Stimulated activated CD8-positive, alpha-beta memory T cell treated with anti-CD3 and anti-CD28 coated beads, Interleukin-7, amount 100 ng/mL, for 1 hour (primary cell): ENCODE measurements around the gene C11orf98.
"Not testable (repeated sequence)": the region's sequence is repeated elsewhere in the genome, so short reads cannot be mapped to it uniquely, and the experiment has no call there.

ENCODE experiments used
- DNase-seq, 2 donors: peaks; one replicate each; pipeline ENCODE4 v3.0.0-alpha.2; 2020; ENCODE audit warnings: low read depth in 2 of 2

Gene C11orf98

DNA sequence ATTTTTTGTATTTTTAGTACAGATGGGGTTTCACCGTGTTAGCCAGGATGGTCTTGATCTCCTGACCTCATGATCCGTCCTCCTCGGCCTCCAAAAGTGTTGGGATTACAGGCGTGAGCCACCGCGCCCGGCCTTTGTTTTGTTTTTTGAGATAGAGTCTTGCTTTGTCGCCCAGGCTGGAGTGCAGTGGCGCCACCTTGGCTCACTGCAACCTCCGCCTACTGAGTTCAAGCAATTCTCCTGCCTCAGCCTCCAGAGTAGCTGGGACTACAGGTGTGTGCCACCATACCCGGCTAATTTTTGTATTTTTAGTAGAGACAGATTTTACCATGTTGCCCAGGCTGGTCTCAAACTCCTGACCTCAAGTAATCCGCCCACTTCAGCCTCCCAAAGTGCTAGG is 14.7 kb downstream of the C11orf98 start:
- not testable (repeated sequence) for DNase-seq

GRCh38 chr11:62649486-62649885 is 15.5 kb downstream of the C11orf98 start:
- no peak for DNase-seq

- DNase-seq = no peak
These were observed 16.0 kb downstream of the C11orf98 start for GRCh38 chr11:62648967-62649364.

- DNase-seq = no peak
These were observed 16.6 kb downstream of the C11orf98 start for GRCh38 chr11:62648185-62648966.

DNA sequence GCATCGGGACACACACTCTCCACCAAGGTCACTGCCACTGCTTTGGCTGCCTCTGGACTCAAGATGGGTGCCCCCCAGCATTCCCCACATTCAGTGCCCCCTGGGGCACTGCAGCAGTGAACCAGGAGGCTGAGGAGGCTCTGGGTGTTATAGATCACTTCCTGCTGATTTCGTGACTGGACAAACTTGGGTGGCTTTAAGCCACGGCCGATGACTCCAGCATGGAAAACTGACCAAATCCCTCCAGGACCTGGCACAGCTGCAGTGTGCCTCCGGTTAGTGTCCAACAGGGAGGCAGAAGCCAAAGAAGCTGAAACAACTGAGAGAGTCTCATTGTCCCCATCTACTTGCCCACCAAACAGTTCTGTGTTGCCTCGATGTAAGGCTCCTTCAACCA is 17.4 kb downstream of the C11orf98 start:
- no peak for DNase-seq

DNA sequence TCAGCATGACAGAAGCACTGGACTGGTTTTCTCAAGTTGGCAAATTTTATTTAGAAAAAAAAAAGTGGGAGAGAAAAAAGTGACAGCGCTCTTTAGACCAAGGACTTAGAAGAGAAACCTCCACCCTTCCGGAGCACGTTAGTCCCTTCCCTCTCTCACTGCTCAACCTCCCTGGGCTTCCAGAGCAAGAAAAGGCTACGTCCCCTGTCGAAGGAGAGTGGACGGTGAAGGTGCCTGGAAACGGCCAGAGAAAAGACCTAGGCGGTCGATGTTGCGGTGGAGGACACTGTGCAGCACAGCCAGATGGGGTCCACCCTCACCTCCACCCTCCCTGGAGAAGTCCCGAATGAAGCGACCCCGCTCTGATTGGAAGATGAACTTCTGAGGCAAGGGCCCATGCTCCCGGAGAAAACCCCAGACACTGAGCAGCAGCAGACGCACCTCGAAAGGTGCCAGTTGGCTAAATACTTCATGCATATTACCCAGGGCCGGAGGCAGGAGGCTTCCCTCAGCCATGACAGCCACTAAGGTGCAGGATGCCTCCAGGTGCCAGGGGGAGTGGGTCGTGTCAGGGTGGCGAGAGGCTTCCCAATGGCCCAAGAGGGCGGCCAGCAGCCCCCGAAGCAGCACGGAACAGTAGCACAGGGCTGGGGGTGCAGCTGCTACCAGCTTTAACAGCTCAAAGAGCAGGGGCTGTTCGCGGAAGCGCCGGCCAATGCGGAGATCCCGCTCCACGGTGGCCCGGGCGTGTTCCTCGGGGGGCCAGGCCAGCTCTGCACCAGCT is 18.0 kb downstream of the C11orf98 start:
- no peak for DNase-seq

GRCh38 chr11:62645946-62646824 is 18.8 kb downstream of the C11orf98 start, which contains the start of gene GANAB:
TSS of gene GANAB (minus strand) at chr11:62646613. CDS start at chr11:62646599, 14 bp downstream.
- DNase-seq = peak; percentile 98

GRCh38 chr11:62645671-62645945 is 19.4 kb downstream of the C11orf98 start:
- no peak for DNase-seq

DNA sequence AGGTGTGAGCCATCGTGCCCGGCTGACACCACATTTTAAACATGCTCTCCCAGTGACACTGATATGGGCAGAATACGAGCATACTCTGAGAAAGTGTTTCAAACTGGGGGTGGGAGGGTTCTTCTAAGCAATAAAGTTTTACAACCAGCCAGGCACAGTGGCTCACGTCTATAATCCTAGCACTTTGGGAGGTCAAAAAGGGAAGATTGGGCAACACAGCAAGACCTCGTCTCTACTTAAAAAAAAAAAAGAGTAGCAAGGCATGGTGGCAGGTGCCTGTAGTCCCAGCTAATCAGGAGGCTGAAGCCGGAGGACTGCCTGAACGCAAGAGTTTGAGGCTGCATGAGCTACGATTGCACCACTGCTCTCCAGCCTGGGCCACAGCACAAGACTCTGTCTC is 20.8 kb downstream of the C11orf98 start:
- DNase-seq = no peak

DNA sequence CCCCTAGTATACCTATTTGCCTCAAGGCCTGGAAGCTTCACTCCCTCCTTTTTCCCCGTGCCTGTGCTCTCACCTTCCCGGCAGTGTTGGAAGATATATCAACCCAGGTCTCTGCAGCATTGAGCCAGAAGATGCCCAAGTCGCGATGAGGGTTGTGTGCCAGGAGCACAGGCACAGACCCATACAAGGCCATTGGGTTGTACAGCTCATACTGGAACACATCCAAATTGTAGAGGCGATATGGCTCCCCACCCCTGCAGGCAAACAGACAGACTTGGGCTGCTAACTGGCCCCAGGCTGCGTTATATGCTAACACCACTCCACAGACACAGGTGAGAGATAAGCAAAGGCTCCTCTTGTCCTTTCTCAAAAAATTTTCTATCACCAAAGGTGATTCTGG is 32.5 kb downstream of the C11orf98 start:
- DNase-seq = no peak

GRCh38 chr11:62627713-62628112 is 37.3 kb downstream of the C11orf98 start:
- no peak for DNase-seq

- no peak for DNase-seq
These were observed 42.4 kb downstream of the C11orf98 start for GRCh38 chr11:62622476-62623089.

DNA sequence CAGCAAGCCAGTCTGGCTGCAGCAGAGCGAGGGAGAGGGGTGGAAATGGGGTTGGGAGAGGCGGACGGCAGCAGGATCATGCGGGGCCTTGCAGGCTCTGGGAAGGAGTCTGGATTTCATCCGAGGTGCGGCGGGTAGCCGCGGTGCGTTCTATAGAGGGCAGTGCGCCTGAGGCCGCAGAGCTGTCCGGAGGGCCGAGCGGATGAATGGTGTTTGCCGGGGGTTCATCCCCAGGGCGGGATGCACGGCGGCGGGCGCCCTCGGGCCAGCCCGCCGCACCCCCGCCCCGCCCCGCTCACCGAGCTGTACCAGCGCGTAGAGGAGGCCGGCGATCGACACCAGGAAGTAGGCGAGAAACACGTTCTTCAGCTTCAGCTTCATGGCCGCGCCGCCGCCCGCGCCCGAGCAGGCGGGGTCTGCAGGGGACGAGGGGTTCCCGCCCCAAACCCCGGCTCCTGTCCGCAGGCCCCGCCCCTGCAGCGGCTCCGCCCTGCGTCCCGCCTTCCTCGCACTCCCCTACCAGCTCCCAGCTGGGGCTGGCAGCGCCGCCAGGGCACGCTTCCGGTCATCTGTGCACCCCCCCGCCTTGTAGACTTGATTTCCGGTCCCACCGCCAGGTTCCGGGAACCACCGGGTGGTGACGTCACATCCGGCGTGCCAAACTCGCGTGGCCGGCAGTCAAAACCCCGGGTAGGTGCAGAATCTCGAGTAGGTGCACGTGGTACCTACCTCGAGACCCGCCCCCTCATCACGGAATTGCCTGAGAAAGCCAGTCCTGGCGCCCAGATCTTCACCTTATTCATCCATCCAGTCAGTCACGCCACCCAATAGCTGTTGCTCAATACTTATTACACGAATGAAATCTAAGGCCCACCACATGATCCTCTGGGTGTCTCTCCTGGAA is 43.2 kb downstream of the C11orf98 start, which contains the start of gene B3GAT3:
Gene B3GAT3 (minus strand): TSS at position 420 of the 904 bp plus-strand sequence. CDS start 39 bp downstream, at position 381.
- DNase-seq = peak; percentile 89 to 95

DNA sequence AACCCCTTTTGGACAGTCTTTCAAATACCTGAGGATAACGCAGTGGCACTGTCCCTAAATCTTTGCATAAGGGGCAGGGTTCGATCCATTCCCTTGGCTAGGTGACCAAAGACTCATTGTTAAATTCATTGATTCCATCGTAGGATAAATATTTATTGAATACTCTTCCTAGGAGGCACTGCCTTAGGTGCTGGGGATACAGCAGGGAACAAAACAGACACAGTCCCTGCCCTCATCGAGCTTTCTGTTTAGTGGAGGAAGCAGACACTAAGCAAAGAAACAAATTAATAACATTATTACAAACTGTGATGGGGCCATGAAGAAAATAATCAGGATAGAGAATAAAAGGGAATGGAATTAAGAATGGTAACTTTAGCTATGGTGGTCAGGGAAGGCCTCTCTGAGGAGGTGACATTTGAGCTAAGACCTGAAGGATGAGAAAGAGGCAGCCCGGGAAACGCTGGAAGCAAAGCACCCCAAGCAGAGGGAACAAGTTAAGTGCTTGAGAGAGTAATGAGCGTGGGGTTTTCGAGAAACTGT is 43.9 kb downstream of the C11orf98 start:
- no peak for DNase-seq

GRCh38 chr11:62616957-62617356 is 48.1 kb downstream of the C11orf98 start:
- DNase-seq = not testable (repeated sequence)

GRCh38 chr11:62615521-62615920 is 49.5 kb downstream of the C11orf98 start:
- DNase-seq = no peak

DNA sequence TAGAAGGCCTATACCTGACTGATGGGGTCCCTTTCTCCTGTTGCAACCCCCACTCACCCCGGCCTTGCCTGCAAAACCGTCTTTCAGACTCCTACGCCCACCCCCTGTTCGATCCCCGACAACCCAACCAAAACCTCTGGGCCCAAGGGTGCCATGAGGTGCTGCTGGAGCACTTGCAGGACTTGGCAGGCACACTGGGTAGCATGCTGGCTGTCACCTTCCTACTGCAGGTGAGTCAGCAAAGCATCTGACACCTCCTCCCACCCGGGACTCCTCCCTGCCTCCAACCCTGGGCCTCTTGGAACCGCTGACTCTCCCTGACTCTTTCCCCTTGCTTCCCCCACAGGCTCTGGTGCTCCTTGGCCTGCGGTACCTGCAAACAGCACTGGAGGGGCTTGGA is 50.7 kb downstream of the C11orf98 start:
- no peak for DNase-seq

GRCh38 chr11:62613291-62613778 is 51.7 kb downstream of the C11orf98 start:
- no peak for DNase-seq
